ENCODE measurements around the gene MYH2. TPM values are rescaled to one million over a fixed set of nuclear protein-coding genes. Genes with fewer than 3 reads are reported as not detected.
"Not testable (repeated sequence)": the region's sequence is repeated elsewhere in the genome, so short reads cannot be mapped to it uniquely, and the experiment has no call there.

The MYH2 gene
- polyA plus RNA-seq, 3 donors: not detected

GRCh38 chr17:10547351-10547750 is 2.1 kb downstream of the MYH2 start:
- H3K27ac Mint-ChIP-seq: no peak overlapping the region
- DNase-seq: no peak
- H3K4me3 Mint-ChIP-seq: no peak overlapping the region

GRCh38 chr17:10543486-10543885 is 6.0 kb downstream of the MYH2 start:
- H3K9ac ChIP-seq (ENCODE audit: insufficient read depth, low read length, poor library complexity, severe bottlenecking); H3K27me3 ChIP-seq (ENCODE audit: control insufficient read depth in 2 of 2, insufficient read depth in 2 of 2, low read length in 2 of 2); H3K4me2 ChIP-seq (replicated peaks; ENCODE audit: extremely low read depth, low read length, poor library complexity, severe bottlenecking); H3K4me3 Mint-ChIP-seq; H3K4me1 ChIP-seq (ENCODE audit: control insufficient read depth in 1 of 2, insufficient read depth in 2 of 2, low read length in 2 of 2); H4K20me1 ChIP-seq (ENCODE audit: insufficient read depth, low read length); intact Hi-C loops (cut with micrococcal nuclease); H3K4me3 ChIP-seq (replicated peaks in 1 of 3; ENCODE audit: low read depth in 2 of 3, low read length in 3 of 3); H2AFZ ChIP-seq (ENCODE audit: insufficient read depth, low read depth, low read length, poor library complexity, severe bottlenecking); H3K27me3 Mint-ChIP-seq (ENCODE audit: low read depth in 3 of 3); H3K27ac Mint-ChIP-seq; H3K36me3 ChIP-seq (replicated peaks in 1 of 2; ENCODE audit: control insufficient read depth in 1 of 2, insufficient read depth in 2 of 2, low read length in 2 of 2); H3K27ac ChIP-seq (ENCODE audit: low read depth in 1 of 2, low read length in 2 of 2); H3K36me3 Mint-ChIP-seq; H3K79me2 ChIP-seq (ENCODE audit: insufficient read depth, low read length); H3K4me1 Mint-ChIP-seq; DNase-seq: not testable (repeated sequence)
- peaks cover 12 to 28% of the 10 kb centered on the region in 2 donors for H3K9me3 ChIP-seq (replicated peaks in 1 of 2; ENCODE audit: control insufficient read depth in 1 of 2, insufficient read depth in 1 of 2, low read length in 2 of 2)
- H3K9me3 Mint-ChIP-seq: peaks cover 7 to 25% (median 19%) of the 10 kb centered on the region in 7 donors
- WGBS (ENCODE audit: insufficient coverage): 75% methylated on average over 1 of the region's 5 CpGs

More at GRCh38 chr17:10547351-10547750, 2.1 kb downstream of the MYH2 start:
- Mint-ChIP-seq H3K27me3 (ENCODE audit: low read depth in 3 of 3) (peaks cover 5 to 8% (median 8%) of the 10 kb centered on the region in 3 donors), H3K4me1 (no peaks in the 10 kb centered on the region), H3K9me3 (peaks cover 0 to 3% (median 0%) of the 10 kb centered on the region in 7 donors), H3K36me3 (no peaks in the 10 kb centered on the region)
- Histone ChIP-seq H4K20me1 (ENCODE audit: insufficient read depth, low read length) (no peaks in the 10 kb centered on the region), H3K79me2 (ENCODE audit: insufficient read depth, low read length) (no peaks in the 10 kb centered on the region), H3K27ac (ENCODE audit: low read depth in 1 of 2, low read length in 2 of 2) (no peak overlapping the region), H2AFZ (ENCODE audit: insufficient read depth, low read depth, low read length, poor library complexity, severe bottlenecking) (no peak overlapping the region), H3K4me1 (ENCODE audit: control insufficient read depth in 1 of 2, insufficient read depth in 2 of 2, low read length in 2 of 2) (no peaks in the 10 kb centered on the region), H3K4me3 (replicated peaks in 1 of 3; ENCODE audit: low read depth in 2 of 3, low read length in 3 of 3) (no peak overlapping the region), H3K36me3 (replicated peaks in 1 of 2; ENCODE audit: control insufficient read depth in 1 of 2, insufficient read depth in 2 of 2, low read length in 2 of 2) (no peaks in the 10 kb centered on the region), H3K27me3 (ENCODE audit: control insufficient read depth in 2 of 2, insufficient read depth in 2 of 2, low read length in 2 of 2) (peaks cover 5 to 9% of the 10 kb centered on the region in 2 donors), H3K9ac (ENCODE audit: insufficient read depth, low read length, poor library complexity, severe bottlenecking) (no peak overlapping the region), H3K4me2 (replicated peaks; ENCODE audit: extremely low read depth, low read length, poor library complexity, severe bottlenecking) (no peak overlapping the region), H3K9me3 (replicated peaks in 1 of 2; ENCODE audit: control insufficient read depth in 1 of 2, insufficient read depth in 1 of 2, low read length in 2 of 2) (peaks cover 0 to 1% of the 10 kb centered on the region in 2 donors)
- WGBS (ENCODE audit: insufficient coverage): 79% methylated on average over 6 of the region's 6 CpGs
- TF ChIP-seq CTCF (IDR thresholded peaks at IDR 0.05): no peak
- intact Hi-C loops (cut with micrococcal nuclease): no loop called here

- H4K20me1 ChIP-seq (ENCODE audit: insufficient read depth, low read length); H3K9ac ChIP-seq (ENCODE audit: insufficient read depth, low read length, poor library complexity, severe bottlenecking); H3K27ac Mint-ChIP-seq; H3K27ac ChIP-seq (ENCODE audit: low read depth in 1 of 2, low read length in 2 of 2); H3K4me1 Mint-ChIP-seq; H3K27me3 Mint-ChIP-seq (ENCODE audit: low read depth in 3 of 3); H3K4me1 ChIP-seq (ENCODE audit: control insufficient read depth in 1 of 2, insufficient read depth in 2 of 2, low read length in 2 of 2); H3K27me3 ChIP-seq (ENCODE audit: control insufficient read depth in 2 of 2, insufficient read depth in 2 of 2, low read length in 2 of 2); H3K4me3 Mint-ChIP-seq; H3K4me2 ChIP-seq (replicated peaks; ENCODE audit: extremely low read depth, low read length, poor library complexity, severe bottlenecking); H3K36me3 ChIP-seq (replicated peaks in 1 of 2; ENCODE audit: control insufficient read depth in 1 of 2, insufficient read depth in 2 of 2, low read length in 2 of 2); H2AFZ ChIP-seq (ENCODE audit: insufficient read depth, low read depth, low read length, poor library complexity, severe bottlenecking); intact Hi-C loops (cut with micrococcal nuclease); H3K79me2 ChIP-seq (ENCODE audit: insufficient read depth, low read length); H3K36me3 Mint-ChIP-seq; DNase-seq; H3K4me3 ChIP-seq (replicated peaks in 1 of 3; ENCODE audit: low read depth in 2 of 3, low read length in 3 of 3): not testable (repeated sequence)
- WGBS (ENCODE audit: insufficient coverage): 100% methylated on average over 3 of the region's 6 CpGs
- peaks cover 7 to 25% (median 22%) of the 10 kb centered on the region in 7 donors for H3K9me3 Mint-ChIP-seq
- H3K9me3 ChIP-seq (replicated peaks in 1 of 2; ENCODE audit: control insufficient read depth in 1 of 2, insufficient read depth in 1 of 2, low read length in 2 of 2): peaks cover 12 to 28% of the 10 kb centered on the region in 2 donors
These were observed 8.3 kb downstream of the MYH2 start for GRCh38 chr17:10541179-10541578.
